ENCODE measurements around the gene FN1.

The FN1 gene

GRCh38 chr2:215442401-215442787 lies 6.5 kb upstream of the FN1 start:
- TF ChIP-seq CTCF (IDR thresholded peaks at IDR 0.05; ENCODE audit: low read length), result no peak
- TF ChIP-seq EZH2phosphoT487 (IDR thresholded peaks at IDR 0.05; ENCODE audit: low read length), result no peak
- no peak for TF ChIP-seq EZH2 (optimal IDR thresholded peaks at IDR 0.05; ENCODE audit: low read depth, low read length)
- Histone ChIP-seq H3K9me3 (replicated peaks; ENCODE audit: insufficient read depth, low read length) (no peaks in the 10 kb centered on the region), H3F3A (ENCODE audit: insufficient read depth, low read length) (no peaks in the 10 kb centered on the region), H3K9me2 (replicated peaks; ENCODE audit: insufficient read depth, low read length) (no peaks in the 10 kb centered on the region), H3K27ac (ENCODE audit: low read length) (no peak overlapping the region), H3K4me1 (ENCODE audit: low read length) (peaks cover 12% of the 10 kb centered on the region), H2AFZ (ENCODE audit: low read length) (no peak overlapping the region), H3K9ac (ENCODE audit: low read length) (no peak overlapping the region), H3K4me2 (ENCODE audit: low read depth, low read length) (no peak overlapping the region), H3K36me3 (replicated peaks; ENCODE audit: insufficient read depth, low read length) (no peaks in the 10 kb centered on the region), H3K4me3 (ENCODE audit: low read length) (no peak overlapping the region), H3K79me2 (ENCODE audit: low read length) (no peaks in the 10 kb centered on the region), H4K20me1 (ENCODE audit: insufficient read depth, low read length) (no peaks in the 10 kb centered on the region), H3K27me3 (replicated peaks; ENCODE audit: insufficient read depth, low read length) (peaks cover 18% of the 10 kb centered on the region)
- no peak for DNase-seq

GRCh38 chr2:215441560-215442400 lies 5.9 kb upstream of the FN1 start:
- H3K4me2 ChIP-seq (ENCODE audit: low read depth, low read length), result no peak overlapping the region
- no peaks in the 10 kb centered on the region for H3K9me2 ChIP-seq (replicated peaks; ENCODE audit: insufficient read depth, low read length)
- TF ChIP-seq EZH2phosphoT487 (IDR thresholded peaks at IDR 0.05; ENCODE audit: low read length) (no peak), EZH2 (optimal IDR thresholded peaks at IDR 0.05; ENCODE audit: low read depth, low read length) (no peak), CTCF (IDR thresholded peaks at IDR 0.05; ENCODE audit: low read length) (no peak)
- no peak overlapping the region for H2AFZ ChIP-seq (ENCODE audit: low read length)
- no peaks in the 10 kb centered on the region for H3K79me2 ChIP-seq (ENCODE audit: low read length)
- H3K36me3 ChIP-seq (replicated peaks; ENCODE audit: insufficient read depth, low read length), result no peaks in the 10 kb centered on the region
- H3K9me3 ChIP-seq (replicated peaks; ENCODE audit: insufficient read depth, low read length), result no peaks in the 10 kb centered on the region
- H3K27me3 ChIP-seq (replicated peaks; ENCODE audit: insufficient read depth, low read length), result peaks cover 24% of the 10 kb centered on the region
- no peak overlapping the region for H3K27ac ChIP-seq (ENCODE audit: low read length)
- no peak overlapping the region for H3K4me3 ChIP-seq (ENCODE audit: low read length)
- H3K4me1 ChIP-seq (ENCODE audit: low read length), result peaks cover 16% of the 10 kb centered on the region
- no peak overlapping the region for H3K9ac ChIP-seq (ENCODE audit: low read length)
- 0 out of 2 replicates have a peak, but pooled peaks cover 2% of the 10 kb centered on the region for H3F3A ChIP-seq (ENCODE audit: insufficient read depth, low read length)
- no peak for DNase-seq
- H4K20me1 ChIP-seq (ENCODE audit: insufficient read depth, low read length), result no peaks in the 10 kb centered on the region

- H4K20me1 ChIP-seq (ENCODE audit: insufficient read depth, low read length), result no peaks in the 10 kb centered on the region
- H3K4me1 ChIP-seq (ENCODE audit: low read length), result peaks cover 16% of the 10 kb centered on the region
- H3K9me2 ChIP-seq (replicated peaks; ENCODE audit: insufficient read depth, low read length), result no peaks in the 10 kb centered on the region
- H3K9me3 ChIP-seq (replicated peaks; ENCODE audit: insufficient read depth, low read length), result no peaks in the 10 kb centered on the region
- no peak overlapping the region for H3K9ac ChIP-seq (ENCODE audit: low read length)
- peaks cover 25% of the 10 kb centered on the region for H3K27me3 ChIP-seq (replicated peaks; ENCODE audit: insufficient read depth, low read length)
- no peaks in the 10 kb centered on the region for H3K79me2 ChIP-seq (ENCODE audit: low read length)
- no peaks in the 10 kb centered on the region for H3K36me3 ChIP-seq (replicated peaks; ENCODE audit: insufficient read depth, low read length)
- DNase-seq, result peak; percentile 40
- 0 out of 2 replicates have a peak, but pooled peaks cover 7% of the 10 kb centered on the region for H3F3A ChIP-seq (ENCODE audit: insufficient read depth, low read length)
- peak overlapping the region; percentile 25; the same call in 1 of the 2 replicates for H3K4me2 ChIP-seq (ENCODE audit: low read depth, low read length)
- H2AFZ ChIP-seq (ENCODE audit: low read length), result no peak overlapping the region
- no peak overlapping the region for H3K4me3 ChIP-seq (ENCODE audit: low read length)
- no peak for TF ChIP-seq EZH2phosphoT487 (IDR thresholded peaks at IDR 0.05; ENCODE audit: low read length)
- no peak for TF ChIP-seq CTCF (IDR thresholded peaks at IDR 0.05; ENCODE audit: low read length)
- no peak for TF ChIP-seq EZH2 (optimal IDR thresholded peaks at IDR 0.05; ENCODE audit: low read depth, low read length)
- H3K27ac ChIP-seq (ENCODE audit: low read length), result no peak overlapping the region
Observed at GRCh38 chr2:215439980-215440512, 4.2 kb upstream of the FN1 start.
